PC-3 (cell line): Measurements from ENCODE around the gene RMI2. TPM values are rescaled to one million over a fixed set of nuclear protein-coding genes. Genes with fewer than 3 reads are reported as not detected.

Source experiments
- ATAC-seq: fragments of 200-7000 bp; cut with Tn5 transposase; 2 replicates; pipeline ENCODE4 v1.9.1; 2020; ENCODE audit warnings: mild to moderate bottlenecking, moderate library complexity
- BruUV-seq: library from RNA; stranded (reverse); fragments of 400-500 nt; replicated peaks from 2 replicates; lab custom pipeline; 2021; lab: Mats Ljungman, UMichigan
- CTCF ChIA-PET: fragments of 300-600 bp; sonication (Branson Sonifier 250); formaldehyde crosslinking; loops from one replicate; lab custom pipeline; 2022; ENCODE audit warnings: antibody characterized with exemption; lab: Charles Lee
- POLR2A ChIA-PET: fragments of 300-600 bp; sonication (Branson Sonifier 250); formaldehyde crosslinking; loops from one replicate; lab custom pipeline; 2022; ENCODE audit warnings: antibody characterized with exemption; ENCODE audit not compliant: unreplicated experiment; lab: Charles Lee
- DNase-seq: peaks from one replicate; pipeline ENCODE4 v3.0.0-alpha.2; 2015
- H2AFZ ChIP-seq: fragments of 300-600 bp; sonication (generic); 2 replicates; pipeline ENCODE4 v1.6.0; 2016; ENCODE audit warnings: antibody characterized with exemption, low read length
- H3F3A ChIP-seq: fragments of 300-600 bp; sonication (generic); one replicate; pipeline ENCODE4 v1.6.0; 2017; ENCODE audit warnings: antibody characterized with exemption, low read length, control low read depth, mild to moderate bottlenecking; ENCODE audit not compliant: unreplicated experiment
- H3K27ac ChIP-seq: fragments of 300-600 bp; sonication (generic); 2 replicates; pipeline ENCODE4 v1.5.1; 2016; ENCODE audit warnings: mild to moderate bottlenecking, low read length
- H3K27me3 ChIP-seq: fragments of 300-600 bp; sonication (generic); 2 replicates; pipeline ENCODE4 v1.6.1; 2016; ENCODE audit warnings: low read length, mixed read lengths
- H3K36me3 ChIP-seq: fragments of 300-600 bp; sonication (generic); 2 replicates; pipeline ENCODE4 v1.6.1; 2016; ENCODE audit warnings: low read depth, mixed run types, low read length, mixed read lengths
- H3K4me1 ChIP-seq: fragments of 300-600 bp; sonication (generic); 2 replicates; pipeline ENCODE4 v1.5.1; 2016; ENCODE audit warnings: low read length; ENCODE audit not compliant: insufficient read depth
- H3K4me2 ChIP-seq: fragments of 300-600 bp; sonication (generic); 2 replicates; pipeline ENCODE4 v1.6.0; 2016; ENCODE audit warnings: low read length
- H3K4me3 ChIP-seq: fragments of 300-600 bp; sonication (generic); 2 replicates; pipeline ENCODE4 v1.5.1; 2016; ENCODE audit warnings: mild to moderate bottlenecking, low read length, mixed read lengths
- H3K79me2 ChIP-seq: fragments of 300-600 bp; sonication (generic); 2 replicates; pipeline ENCODE4 v1.6.1; 2017; ENCODE audit warnings: low read length, mixed read lengths
- H3K9ac ChIP-seq: fragments of 300-600 bp; sonication (generic); 2 replicates; pipeline ENCODE4 v1.6.0; 2016; ENCODE audit warnings: mild to moderate bottlenecking, low read length
- H3K9me2 ChIP-seq: fragments of 300-600 bp; sonication (generic); replicated peaks from 2 replicates; pipeline ENCODE4 v1.6.1; 2016; ENCODE audit warnings: mixed run types, low read length, mixed read lengths
- H3K9me3 ChIP-seq: fragments of 300-600 bp; sonication (generic); 2 replicates; pipeline ENCODE4 v1.6.1; 2016; ENCODE audit warnings: low read length, mixed read lengths
- H4K20me1 ChIP-seq: fragments of 300-600 bp; sonication (generic); 2 replicates; pipeline ENCODE4 v1.6.1; 2016; ENCODE audit warnings: low read length, mixed read lengths
- CTCF ChIP-seq: fragments of 300-600 bp; sonication (generic); conservative IDR thresholded peaks from 2 replicates; pipeline ENCODE4 v1.5.1; 2017; ENCODE audit warnings: antibody characterized with exemption, low read depth, mild to moderate bottlenecking, low read length
- EZH2 ChIP-seq: fragments of 300-600 bp; sonication (generic); IDR thresholded peaks from one replicate; pipeline ENCODE4 v1.6.1; 2017; ENCODE audit warnings: antibody characterized with exemption, mild to moderate bottlenecking, low read length; ENCODE audit not compliant: unreplicated experiment
- EZH2phosphoT487 ChIP-seq: fragments of 300-600 bp; sonication (generic); IDR thresholded peaks from 2 replicates; pipeline ENCODE4 v1.6.1; 2018; ENCODE audit warnings: mild to moderate bottlenecking, antibody characterized with exemption, low read length, borderline replicate concordance
- intact Hi-C: fragments of 100-400 bp; cut with micrococcal nuclease; formaldehyde crosslinking; loops from 2 replicates; pipeline ENCODE4 v1.9.0; 2023
- total RNA-seq: library from RNA; depleted of rRNA; stranded (reverse); fragments of >200 nt; gene quantifications from 2 replicates; pipeline ENCODE4 v1.2.3, GENCODE V29; 2014

Gene RMI2
- total RNA-seq, 1 experiment from 2014 or later = 10.9 TPM

GRCh38 chr16:11296351-11296705 is 48.9 kb upstream of the RMI2 start:
- Histone ChIP-seq H3K9me3 (no peaks in the 10 kb centered on the region), H3K27ac (no peak overlapping the region), H3K9ac (no peak overlapping the region), H3K9me2 (no peaks in the 10 kb centered on the region), H3K4me1 (no peaks in the 10 kb centered on the region), H2AFZ (no peak overlapping the region), H3K36me3 (no peaks in the 10 kb centered on the region), H3K4me2 (no peak overlapping the region), H3K4me3 (no peak overlapping the region), H4K20me1 (no peaks in the 10 kb centered on the region), H3K27me3 (no peaks in the 10 kb centered on the region), H3F3A (no peaks in the 10 kb centered on the region), H3K79me2 (no peaks in the 10 kb centered on the region)
- ATAC-seq = no peak
- ChIA-PET CTCF (no interaction called here), POLR2A (no interaction called here)
- no peak for DNase-seq
- intact Hi-C loops = no loop called here
- BruUV-seq = no TSS peak
- TF ChIP-seq EZH2 (no peak), EZH2phosphoT487 (no peak), CTCF (no peak)

GRCh38 chr16:11296706-11297491 is 48.4 kb upstream of the RMI2 start:
- intact Hi-C loops = no loop called here
- Histone ChIP-seq H3K9me2 (no peaks in the 10 kb centered on the region), H3K36me3 (no peaks in the 10 kb centered on the region), H3K27me3 (no peaks in the 10 kb centered on the region), H3F3A (no peaks in the 10 kb centered on the region), H3K9me3 (no peaks in the 10 kb centered on the region), H3K79me2 (no peaks in the 10 kb centered on the region), H4K20me1 (no peaks in the 10 kb centered on the region), H3K4me3 (no peak overlapping the region), H3K9ac (no peak overlapping the region), H3K4me1 (no peaks in the 10 kb centered on the region), H3K4me2 (peak overlapping the region; percentile 49), H3K27ac (no peak overlapping the region), H2AFZ (peak overlapping the region; percentile 59)
- DNase-seq = no peak
- ChIA-PET POLR2A (no interaction called here), CTCF (interaction anchor here (0.7 kb wide), 1 partner anchor 30 kb away, joined by 3 read pairs; no protein-coding TSS in a partner anchor)
- no peak for TF ChIP-seq CTCF
- no peak for TF ChIP-seq EZH2phosphoT487
- no peak for TF ChIP-seq EZH2
- BruUV-seq = no TSS peak
- ATAC-seq = no peak
